ENCODE measurements around the gene KLHL42.

Gene KLHL42

GRCh38 chr12:27777141-27777540 lies 2.9 kb upstream of the KLHL42 start:
- no peaks in the 10 kb centered on the region for H3K27me3 ChIP-seq (ENCODE audit: insufficient read depth, low read length)
- H3K9me3 ChIP-seq (ENCODE audit: low read length) = no peaks in the 10 kb centered on the region
- no peak overlapping the region for H3K4me2 ChIP-seq (ENCODE audit: low read length)
- no peaks in the 10 kb centered on the region for H4K20me1 ChIP-seq (ENCODE audit: insufficient read depth, low read length)
- H3K27ac ChIP-seq (ENCODE audit: low read depth, low read length, poor library complexity, severe bottlenecking) = no peak overlapping the region
- TF ChIP-seq CTCF (IDR thresholded peaks at IDR 0.05; ENCODE audit: low read length) (no peak), EZH2 (IDR thresholded peaks at IDR 0.05; ENCODE audit: borderline replicate concordance, low read length) (no peak)
- no peak overlapping the region for H3K9ac ChIP-seq (ENCODE audit: low read length)
- peaks cover 6% of the 10 kb centered on the region; the same call in 1 of the 2 replicates for H3K36me3 ChIP-seq (ENCODE audit: insufficient read depth, low read length)
- peaks cover 15% of the 10 kb centered on the region for H3K79me2 ChIP-seq (ENCODE audit: insufficient read depth, low read length)
- H3K4me3 ChIP-seq (ENCODE audit: low read depth, low read length, poor library complexity, severe bottlenecking) = no peak overlapping the region
- peaks cover 22% of the 10 kb centered on the region for H3K4me1 ChIP-seq (ENCODE audit: insufficient read depth, low read length, severe bottlenecking)
- no peak overlapping the region for H2AFZ ChIP-seq (ENCODE audit: low read length)
- H3K9me2 ChIP-seq (ENCODE audit: low read depth, low read length) = no peaks in the 10 kb centered on the region
- H3F3A ChIP-seq (ENCODE audit: insufficient read depth, low read length) = no peaks in the 10 kb centered on the region

DNA sequence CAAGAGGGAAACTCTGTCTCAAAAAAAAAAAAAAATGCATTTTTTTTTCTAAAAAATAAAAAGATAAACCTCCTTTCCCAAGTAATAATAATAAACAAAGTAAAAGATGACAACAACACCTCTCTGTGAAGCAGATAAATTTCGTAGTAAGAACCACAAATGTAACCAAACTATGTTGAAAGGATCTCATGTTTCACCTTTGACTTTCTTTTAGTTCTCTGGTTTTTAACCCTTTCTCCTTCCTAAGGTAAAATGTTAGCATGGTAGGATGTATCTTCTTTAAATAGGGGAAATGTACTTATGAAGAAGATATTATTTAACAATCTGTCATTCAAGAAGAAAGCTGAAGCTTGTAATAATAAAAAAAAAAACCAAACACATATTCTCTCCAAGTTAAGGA lies 1.8 kb upstream of the KLHL42 start:
- Histone ChIP-seq H3K27me3 (ENCODE audit: insufficient read depth, low read length) (no peaks in the 10 kb centered on the region), H3K9me2 (ENCODE audit: low read depth, low read length) (no peaks in the 10 kb centered on the region), H3K4me3 (ENCODE audit: low read depth, low read length, poor library complexity, severe bottlenecking) (no peak overlapping the region), H3K36me3 (ENCODE audit: insufficient read depth, low read length) (peaks cover 12% of the 10 kb centered on the region; the same call in 1 of the 2 replicates), H3K79me2 (ENCODE audit: insufficient read depth, low read length) (peaks cover 25% of the 10 kb centered on the region), H3K4me1 (ENCODE audit: insufficient read depth, low read length, severe bottlenecking) (peaks cover 28% of the 10 kb centered on the region), H4K20me1 (ENCODE audit: insufficient read depth, low read length) (no peaks in the 10 kb centered on the region), H3K9me3 (ENCODE audit: low read length) (no peaks in the 10 kb centered on the region), H3K9ac (ENCODE audit: low read length) (no peak overlapping the region), H3K4me2 (ENCODE audit: low read length) (no peak overlapping the region), H3K27ac (ENCODE audit: low read depth, low read length, poor library complexity, severe bottlenecking) (no peak overlapping the region), H3F3A (ENCODE audit: insufficient read depth, low read length) (no peaks in the 10 kb centered on the region), H2AFZ (ENCODE audit: low read length) (no peak overlapping the region)
- TF ChIP-seq CTCF (IDR thresholded peaks at IDR 0.05; ENCODE audit: low read length) (no peak), EZH2 (IDR thresholded peaks at IDR 0.05; ENCODE audit: borderline replicate concordance, low read length) (no peak)

DNA sequence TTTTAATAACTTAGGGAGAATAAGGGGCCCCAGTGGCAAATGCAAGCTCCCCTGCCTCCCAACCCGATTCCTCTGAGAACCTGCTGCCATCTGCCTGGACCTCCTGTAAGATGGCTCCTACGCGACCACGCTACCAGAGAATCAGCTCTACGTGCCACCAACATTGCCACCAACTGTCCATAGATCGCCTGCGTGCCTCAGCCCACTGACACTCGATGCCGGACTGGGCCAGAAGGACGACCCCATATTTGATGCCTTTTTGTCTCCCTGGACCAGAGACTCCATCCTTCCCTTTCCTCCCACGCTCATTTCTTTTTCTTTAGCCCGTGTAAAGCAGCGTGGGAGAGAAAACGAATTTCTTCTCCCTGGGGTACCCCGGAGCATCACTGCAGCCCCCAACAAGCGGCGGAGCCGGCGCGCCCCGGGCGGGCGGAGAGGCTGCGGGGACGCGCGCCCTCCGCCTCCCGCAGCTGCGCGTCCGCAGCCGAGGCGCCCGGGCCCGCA lies 565 bp upstream of the KLHL42 start:
- Histone ChIP-seq H3K9me2 (ENCODE audit: low read depth, low read length) (no peaks in the 10 kb centered on the region), H3K79me2 (ENCODE audit: insufficient read depth, low read length) (peaks cover 28% of the 10 kb centered on the region), H4K20me1 (ENCODE audit: insufficient read depth, low read length) (no peaks in the 10 kb centered on the region), H2AFZ (ENCODE audit: low read length) (peak overlapping the region; percentile 85), H3K9me3 (ENCODE audit: low read length) (no peaks in the 10 kb centered on the region), H3K9ac (ENCODE audit: low read length) (peak overlapping the region; percentile 91), H3K4me2 (ENCODE audit: low read length) (peak overlapping the region; percentile 97), H3F3A (ENCODE audit: insufficient read depth, low read length) (no peaks in the 10 kb centered on the region), H3K4me3 (ENCODE audit: low read depth, low read length, poor library complexity, severe bottlenecking) (peak overlapping the region; percentile 72), H3K27ac (ENCODE audit: low read depth, low read length, poor library complexity, severe bottlenecking) (peak overlapping the region; percentile 61), H3K4me1 (ENCODE audit: insufficient read depth, low read length, severe bottlenecking) (peaks cover 28% of the 10 kb centered on the region), H3K27me3 (ENCODE audit: insufficient read depth, low read length) (no peaks in the 10 kb centered on the region), H3K36me3 (ENCODE audit: insufficient read depth, low read length) (peaks cover 14% of the 10 kb centered on the region; the same call in 1 of the 2 replicates)
- TF ChIP-seq EZH2 (IDR thresholded peaks at IDR 0.05; ENCODE audit: borderline replicate concordance, low read length) (no peak), CTCF (IDR thresholded peaks at IDR 0.05; ENCODE audit: low read length) (no peak)

Measured in OCI-LY1 (cell line).